ENCODE results near the gene NEIL1.

Gene NEIL1

GRCh38 chr15:75358771-75359536, 12.1 kb downstream of the NEIL1 start:
- no peak for DNase-seq (ENCODE audit: low read depth)
- no peak for TF ChIP-seq CTCF (IDR thresholded peaks at IDR 0.05; ENCODE audit: control insufficient read depth, extremely low read depth, insufficient read depth)
- H3K4me3 ChIP-seq (ENCODE audit: low read depth, low read length): no peak overlapping the region

- no peak for DNase-seq (ENCODE audit: low read depth)
- H3K4me3 ChIP-seq (ENCODE audit: low read depth, low read length): no peak overlapping the region
- no peak for TF ChIP-seq CTCF (IDR thresholded peaks at IDR 0.05; ENCODE audit: control insufficient read depth, extremely low read depth, insufficient read depth)
Measured at GRCh38 chr15:75359537-75360250, 12.9 kb downstream of the NEIL1 start.

GRCh38 chr15:75360391-75360790, 13.6 kb downstream of the NEIL1 start:
- H3K4me3 ChIP-seq (ENCODE audit: low read depth, low read length): no peak overlapping the region
- DNase-seq (ENCODE audit: low read depth): no peak
- no peak for TF ChIP-seq CTCF (IDR thresholded peaks at IDR 0.05; ENCODE audit: control insufficient read depth, extremely low read depth, insufficient read depth)

- no peak for TF ChIP-seq CTCF (IDR thresholded peaks at IDR 0.05; ENCODE audit: control insufficient read depth, extremely low read depth, insufficient read depth)
- H3K4me3 ChIP-seq (ENCODE audit: low read depth, low read length): no peak overlapping the region
- no peak for DNase-seq (ENCODE audit: low read depth)
Measured at GRCh38 chr15:75360856-75361255, 14.0 kb downstream of the NEIL1 start.

- TF ChIP-seq CTCF (IDR thresholded peaks at IDR 0.05; ENCODE audit: control insufficient read depth, extremely low read depth, insufficient read depth): no peak
- no peak for DNase-seq (ENCODE audit: low read depth)
Measured at GRCh38 chr15:75361361-75361988, 14.6 kb downstream of the NEIL1 start.

GRCh38 chr15:75361989-75362641, 15.3 kb downstream of the NEIL1 start:
- no peak for TF ChIP-seq CTCF (IDR thresholded peaks at IDR 0.05; ENCODE audit: control insufficient read depth, extremely low read depth, insufficient read depth)
- DNase-seq (ENCODE audit: low read depth): no peak
- H3K4me3 ChIP-seq (ENCODE audit: low read depth, low read length): no peak overlapping the region

More at GRCh38 chr15:75361361-75361988, 14.6 kb downstream of the NEIL1 start:
- no peak overlapping the region for H3K4me3 ChIP-seq (ENCODE audit: low read depth, low read length)

Data from LNCaP clone FGC (cell line).